Measurements from ENCODE around the gene MAN2C1.

DNA sequence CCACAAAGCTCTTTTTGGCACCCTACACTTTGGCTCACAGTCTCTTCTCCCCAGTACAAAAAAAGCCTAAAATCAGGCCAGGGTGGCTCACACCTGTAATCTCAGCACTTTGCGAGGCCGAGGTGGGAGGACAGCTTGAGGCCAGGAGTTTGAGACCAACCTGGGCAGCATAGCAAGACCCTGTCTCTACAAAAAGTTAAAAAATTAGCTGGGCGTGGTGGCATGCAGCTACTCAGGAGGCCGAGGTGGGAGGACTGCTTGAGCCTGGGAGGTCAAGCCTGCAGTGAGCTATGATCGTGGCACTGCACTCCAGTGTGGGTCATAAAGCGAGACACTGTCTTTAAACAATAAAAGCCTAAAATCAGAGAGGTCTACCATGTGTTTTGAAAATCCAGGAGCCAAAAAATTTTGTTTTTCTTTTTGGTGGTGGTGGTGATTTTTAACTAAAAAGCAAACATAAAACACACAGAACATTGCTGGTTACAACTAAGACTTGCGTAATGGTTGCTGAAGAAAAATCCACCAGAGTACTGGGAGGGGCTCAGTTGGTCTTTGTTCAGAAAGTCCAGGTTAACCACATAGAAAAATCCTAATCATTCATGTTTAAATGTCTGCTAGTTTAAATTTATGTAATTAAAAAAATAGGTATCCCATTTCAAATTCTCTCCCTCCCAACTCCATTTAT, 1.6 kb upstream of the MAN2C1 start:
- TF ChIP-seq, protein P1, sequence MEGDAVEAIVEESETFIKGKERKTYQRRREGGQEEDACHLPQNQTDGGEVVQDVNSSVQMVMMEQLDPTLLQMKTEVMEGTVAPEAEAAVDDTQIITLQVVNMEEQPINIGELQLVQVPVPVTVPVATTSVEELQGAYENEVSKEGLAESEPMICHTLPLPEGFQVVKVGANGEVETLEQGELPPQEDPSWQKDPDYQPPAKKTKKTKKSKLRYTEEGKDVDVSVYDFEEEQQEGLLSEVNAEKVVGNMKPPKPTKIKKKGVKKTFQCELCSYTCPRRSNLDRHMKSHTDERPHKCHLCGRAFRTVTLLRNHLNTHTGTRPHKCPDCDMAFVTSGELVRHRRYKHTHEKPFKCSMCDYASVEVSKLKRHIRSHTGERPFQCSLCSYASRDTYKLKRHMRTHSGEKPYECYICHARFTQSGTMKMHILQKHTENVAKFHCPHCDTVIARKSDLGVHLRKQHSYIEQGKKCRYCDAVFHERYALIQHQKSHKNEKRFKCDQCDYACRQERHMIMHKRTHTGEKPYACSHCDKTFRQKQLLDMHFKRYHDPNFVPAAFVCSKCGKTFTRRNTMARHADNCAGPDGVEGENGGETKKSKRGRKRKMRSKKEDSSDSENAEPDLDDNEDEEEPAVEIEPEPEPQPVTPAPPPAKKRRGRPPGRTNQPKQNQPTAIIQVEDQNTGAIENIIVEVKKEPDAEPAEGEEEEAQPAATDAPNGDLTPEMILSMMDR (IDR thresholded peaks at IDR 0.05; ENCODE audit: low read depth, low read length): no peak
- TF ChIP-seq EZH2phosphoT487 (IDR thresholded peaks at IDR 0.05; ENCODE audit: low read depth): no peak
